K562 (cell line): ENCODE measurements around the gene DAPK1.

ENCODE experiments used
- CCNT2 ChIP-seq: IDR thresholded peaks from 2 replicates; pipeline ENCODE4 v1.6.1; 2011; ENCODE audit warnings: borderline replicate concordance, low read depth, mild to moderate bottlenecking, moderate library complexity, mixed read lengths, low read length; ENCODE audit not compliant: insufficient read length; ENCODE audit errors: extremely low read depth
- EGR1 ChIP-seq: fragments of 450-650 bp; conservative IDR thresholded peaks from 2 replicates; pipeline ENCODE4 v1.6.1; 2017; ENCODE audit warnings: mild to moderate bottlenecking
- HMG20A ChIP-seq: fragments of 450-650 bp; formaldehyde crosslinking; conservative IDR thresholded peaks from 2 replicates; pipeline ENCODE4 v1.4.0; 2020; ENCODE audit warnings: mild to moderate bottlenecking, mixed read lengths
- MLX ChIP-seq, 2 experiments: fragments of 450-650 bp in 1 of 2; sonication (generic) in 1 of 2; formaldehyde crosslinking; conservative IDR thresholded peaks; 2 replicates each; pipeline versions ENCODE4 v1.4.0 to v1.8.1; 2020 to 2022; ENCODE audit warnings: mild to moderate bottlenecking in 1 of 2, missing genetic modification reagents in 1 of 2
- MXD1 ChIP-seq: fragments of 250-450 bp; sonication (Bioruptor Pico); IDR thresholded peaks from 2 replicates; pipeline ENCODE4 v1.8.0; 2021; ENCODE audit warnings: borderline replicate concordance, mild to moderate bottlenecking, moderate library complexity; ENCODE audit not compliant: poor library complexity, severe bottlenecking
- NR3C1 ChIP-seq: sonication (generic); formaldehyde crosslinking; IDR thresholded peaks from 2 replicates; pipeline ENCODE4 v1.8.1; 2022; ENCODE audit warnings: missing genetic modification reagents
- SAP30 ChIP-seq: fragments of 200-600 bp; sonication (generic); IDR thresholded peaks from 2 replicates; pipeline ENCODE4 v1.6.1; 2012; ENCODE audit warnings: borderline replicate concordance, low read depth, mild to moderate bottlenecking, moderate library complexity, low read length, control low read depth, inconsistent platforms; ENCODE audit not compliant: insufficient read depth, poor library complexity, severe bottlenecking

- TF ChIP-seq EGR1 (no peak), NR3C1 (CRISPR knock-in tag) (no peak), HMG20A (CRISPR knock-in tag) (no peak), CCNT2 (no peak), MLX (CRISPR knock-in tag; conservative IDR thresholded peaks at IDR 0.05) (no peak), SAP30 (no peak), MXD1 (CRISPR knock-in tag) (no peak)
These were observed 244.2 kb downstream of the DAPK1 start for GRCh38 chr9:87741891-87742290.
